RWPE1 (cell line): Measurements from ENCODE around the gene NCOA7.

Source experiments
- CTCF ChIA-PET: fragments of 350-600 bp; sonication (Branson Sonifier 250); formaldehyde crosslinking; extraction: SDS; loops from one replicate; lab custom pipeline; 2021; lab: Yijun Ruan, JAX
- POLR2A ChIA-PET: fragments of 400-600 bp; formaldehyde crosslinking; extraction: SDS; loops from one replicate; lab custom pipeline; 2020; ENCODE audit warnings: antibody characterized with exemption; ENCODE audit not compliant: low non-redundant PET; lab: Yijun Ruan, JAX
- DNase-seq: peaks from one replicate; pipeline ENCODE4 v3.0.0; 2012; ENCODE audit warnings: low spot score
- H3K27ac ChIP-seq: fragments of 450-650 bp; 2 replicates; pipeline ENCODE4 v1.5.1; 2017
- CTCF ChIP-seq: fragments of 450-650 bp; conservative IDR thresholded peaks from 2 replicates; pipeline ENCODE4 v1.5.1; 2017; ENCODE audit warnings: low read depth, mild to moderate bottlenecking

NCOA7 gene

GRCh38 chr6:125816828-125817280 is 26.1 kb downstream of the NCOA7 start:
- no peak overlapping the region for H3K27ac ChIP-seq
- CTCF ChIA-PET: no interaction called here
- no peak for TF ChIP-seq CTCF
- DNase-seq: no peak
- POLR2A ChIA-PET: no interaction called here

GRCh38 chr6:125818225-125818657 is 27.5 kb downstream of the NCOA7 start:
- CTCF ChIA-PET: no interaction called here
- TF ChIP-seq CTCF: no peak
- H3K27ac ChIP-seq: no peak overlapping the region
- POLR2A ChIA-PET: interaction anchor here (0.6 kb wide), 1 partner anchor 28 kb away, joined by 6 read pairs; no protein-coding TSS in a partner anchor
- no peak for DNase-seq

- POLR2A ChIA-PET: interaction anchor here (0.5 kb wide), 1 partner anchor 277 kb away, joined by 3 read pairs; no protein-coding TSS in a partner anchor
- DNase-seq: no peak
- TF ChIP-seq CTCF: no peak
- H3K27ac ChIP-seq: no peak overlapping the region
- CTCF ChIA-PET: no interaction called here
These were observed 28.1 kb downstream of the NCOA7 start for GRCh38 chr6:125818772-125819260.

- H3K27ac ChIP-seq: no peak overlapping the region
- ChIA-PET CTCF (interaction anchor here (0.6 kb wide), 1 partner anchor 670 kb away, joined by 3 read pairs; no protein-coding TSS in a partner anchor), POLR2A (no interaction called here)
- no peak for DNase-seq
- no peak for TF ChIP-seq CTCF
These were observed 29.0 kb downstream of the NCOA7 start for GRCh38 chr6:125819535-125820326.

GRCh38 chr6:125821825-125822281 is 31.1 kb downstream of the NCOA7 start:
- no peak for DNase-seq
- POLR2A ChIA-PET: no interaction called here
- no peak for TF ChIP-seq CTCF
- H3K27ac ChIP-seq: no peak overlapping the region
- CTCF ChIA-PET: no interaction called here

GRCh38 chr6:125823180-125823579 is 32.4 kb downstream of the NCOA7 start:
- DNase-seq: no peak
- CTCF ChIA-PET: no interaction called here
- no peak for TF ChIP-seq CTCF
- POLR2A ChIA-PET: interaction anchor here (0.7 kb wide), 1 partner anchor 10 kb away, joined by 5 read pairs; no protein-coding TSS in a partner anchor
- H3K27ac ChIP-seq: no peak overlapping the region
